ENCODE results near the gene PFDN2. TPM values are rescaled to one million over a fixed set of nuclear protein-coding genes. Genes with fewer than 3 reads are reported as not detected.

PFDN2 gene
- total and polyA plus RNA-seq, 4 experiments from 2014 or later: 40.8 to 89.1 (median 55.9) TPM

DNA sequence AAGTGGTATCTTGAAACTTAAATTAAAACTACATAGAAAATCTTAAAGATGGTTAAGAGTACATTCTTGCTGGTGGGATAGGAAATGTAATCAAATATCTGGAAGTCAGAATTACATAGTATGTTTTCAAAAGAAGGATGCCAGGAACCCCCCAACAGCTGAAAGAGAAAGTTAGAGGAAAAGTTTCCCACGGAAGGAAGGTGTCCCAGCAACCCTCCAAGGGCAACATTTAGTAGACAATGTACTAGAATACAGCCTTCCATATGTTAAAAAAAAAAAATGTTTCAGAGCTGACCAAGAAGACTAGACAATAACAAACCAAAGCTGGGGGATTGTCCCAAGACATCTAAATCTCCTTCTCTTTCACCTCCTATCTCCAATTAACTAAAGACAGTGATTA, 12.4 kb upstream of the PFDN2 start:
- ChIA-PET POLR2A (ENCODE audit: partially characterized antibody) (interaction anchor here (0.6 to 6.4 kb wide), 3 partner anchors 8 to 51 kb away, joined by 3 to 47 read pairs (median 6); partner anchors contain the start of genes NIT1 and PFDN2), CTCF (ENCODE audit: partially characterized antibody) (interaction anchor here (1.1 kb wide), 1 partner anchor 31 kb away, joined by 3 read pairs; no protein-coding TSS in a partner anchor)
- H3K9me3 ChIP-seq (ENCODE audit: control insufficient read depth in 1 of 2, low read length in 2 of 2): no peaks in the 10 kb centered on the region
- H3K27me3 ChIP-seq (ENCODE audit: insufficient read depth, low read length): no peaks in the 10 kb centered on the region
- peaks cover 37% of the 10 kb centered on the region for H3K36me3 ChIP-seq (ENCODE audit: insufficient read depth, low read length)
- H3K27me3 Mint-ChIP-seq: no peaks in the 10 kb centered on the region
- H3K4me1 ChIP-seq (ENCODE audit: insufficient read depth, low read length): peaks cover 54% of the 10 kb centered on the region
- peaks cover 39 to 57% (median 53%) of the 10 kb centered on the region in 4 donors for H3K4me1 Mint-ChIP-seq
- DNase-seq: no peak
- no peaks in the 10 kb centered on the region for H3K9me3 Mint-ChIP-seq
- H3K36me3 Mint-ChIP-seq: peaks cover 26 to 43% of the 10 kb centered on the region in 2 donors
- peak overlapping the region; percentile 7 for H3K27ac ChIP-seq (ENCODE audit: low read depth, low read length)
- peak overlapping the region in 3 of 8 donors; percentile 23 to 41 (median 34) for H3K4me3 Mint-ChIP-seq
- no peak overlapping the region for H3K4me3 ChIP-seq (ENCODE audit: low read length in 2 of 2)
- H3K27ac Mint-ChIP-seq: peak overlapping the region in 5 of 7 donors; percentile 64 to 99 (median 91)
- intact Hi-C loops (cut with micrococcal nuclease): no loop called here

DNA sequence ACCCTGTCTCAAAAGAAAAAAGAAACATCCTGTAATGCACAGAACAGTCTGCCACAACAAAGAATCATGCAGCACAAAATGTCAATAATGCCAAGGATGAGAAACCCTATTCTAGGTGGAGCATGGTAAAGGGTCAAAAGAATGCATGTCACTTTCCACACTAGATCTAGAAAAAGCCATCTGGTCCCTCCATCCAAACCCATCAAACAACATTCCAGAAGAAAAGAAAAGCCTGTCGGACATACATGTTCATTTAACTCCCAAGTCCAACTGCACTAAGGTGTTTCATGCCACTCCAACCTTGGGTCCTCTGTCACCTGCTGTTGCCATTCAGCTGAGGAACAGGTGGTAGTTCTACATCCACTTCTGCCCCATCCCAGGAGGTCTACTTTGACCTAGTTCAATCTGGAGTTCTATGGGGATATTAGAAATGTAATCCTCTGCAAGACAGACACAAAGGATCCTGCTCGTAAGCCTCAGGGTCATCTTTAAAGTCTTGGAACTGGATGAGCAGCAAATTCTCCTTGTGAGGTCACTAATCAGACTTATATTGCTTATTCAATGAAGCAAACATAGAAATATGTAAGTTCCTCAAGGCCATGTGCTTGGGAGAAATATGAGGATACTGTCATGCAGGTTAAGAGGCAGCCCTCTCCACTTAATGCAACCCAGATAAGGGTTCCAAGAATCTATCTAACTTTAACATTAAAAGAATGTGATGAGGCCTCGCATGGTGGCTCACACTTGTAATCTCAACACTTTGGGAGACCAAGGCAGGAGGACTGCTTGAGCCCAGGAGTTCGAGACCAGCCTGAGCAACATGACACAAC, 11.0 kb upstream of the PFDN2 start:
- H3K27me3 Mint-ChIP-seq: no peaks in the 10 kb centered on the region
- Histone ChIP-seq H3K27ac (ENCODE audit: low read depth, low read length) (no peak overlapping the region), H3K4me3 (ENCODE audit: low read length in 2 of 2) (no peak overlapping the region), H3K27me3 (ENCODE audit: insufficient read depth, low read length) (no peaks in the 10 kb centered on the region), H3K4me1 (ENCODE audit: insufficient read depth, low read length) (peaks cover 53% of the 10 kb centered on the region), H3K36me3 (ENCODE audit: insufficient read depth, low read length) (peaks cover 49% of the 10 kb centered on the region), H3K9me3 (ENCODE audit: control insufficient read depth in 1 of 2, low read length in 2 of 2) (no peaks in the 10 kb centered on the region)
- intact Hi-C loops (cut with micrococcal nuclease): no loop called here
- peaks cover 26 to 57% of the 10 kb centered on the region in 2 donors for H3K36me3 Mint-ChIP-seq
- H3K4me3 Mint-ChIP-seq: peak overlapping the region in 3 of 8 donors; percentile 4 to 17 (median 9)
- POLR2A ChIA-PET (ENCODE audit: partially characterized antibody): interaction anchor here (6.4 kb wide), 1 partner anchor 11 kb away, joined by 47 read pairs; the partner anchor contains the start of genes NIT1 and PFDN2
- H3K27ac Mint-ChIP-seq: peak overlapping the region in 5 of 7 donors; percentile 1 to 48 (median 37)
- no peak for DNase-seq
- no peaks in the 10 kb centered on the region for H3K9me3 Mint-ChIP-seq
- CTCF ChIA-PET (ENCODE audit: partially characterized antibody): interaction anchor here (0.7 to 1.0 kb wide), 2 partner anchors 31 to 43 kb away, joined by 3 read pairs; no protein-coding TSS in a partner anchor
- H3K4me1 Mint-ChIP-seq: peaks cover 40 to 54% (median 53%) of the 10 kb centered on the region in 4 donors

DNA sequence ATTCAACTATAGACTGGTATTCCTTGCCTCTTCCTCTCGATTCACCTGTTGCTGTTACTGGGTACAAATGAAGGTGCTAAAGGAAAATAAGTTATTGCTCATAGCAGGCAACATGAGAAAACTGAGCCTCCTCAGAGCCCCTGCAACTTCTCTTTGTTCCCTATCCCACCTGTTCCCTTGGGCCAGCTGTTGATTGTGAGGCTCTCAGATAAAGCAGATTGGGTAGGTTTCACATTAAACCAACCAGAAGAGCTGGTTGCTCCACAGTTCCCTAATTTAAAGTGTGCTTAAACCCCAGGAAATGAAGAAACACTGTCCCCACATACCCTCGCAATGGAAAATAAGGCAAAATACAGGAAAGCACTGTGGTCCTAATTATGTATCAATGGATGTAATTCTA, 9.8 kb upstream of the PFDN2 start:
- no peak for DNase-seq
- POLR2A ChIA-PET (ENCODE audit: partially characterized antibody): interaction anchor here (0.6 to 1.7 kb wide), 5 partner anchors 10 to 59 kb away, joined by 3 to 5 read pairs (median 4); partner anchors contain the start of genes B4GALT3 and UFC1
- peaks cover 42 to 54% (median 53%) of the 10 kb centered on the region in 4 donors for H3K4me1 Mint-ChIP-seq
- no peaks in the 10 kb centered on the region for H3K9me3 ChIP-seq (ENCODE audit: control insufficient read depth in 1 of 2, low read length in 2 of 2)
- no peak overlapping the region for H3K4me3 ChIP-seq (ENCODE audit: low read length in 2 of 2)
- H3K9me3 Mint-ChIP-seq: no peaks in the 10 kb centered on the region
- CTCF ChIA-PET (ENCODE audit: partially characterized antibody): interaction anchor here (0.9 to 1.3 kb wide), 4 partner anchors 13 to 88 kb away, joined by 3 to 5 read pairs (median 3); no protein-coding TSS in a partner anchor
- intact Hi-C loops (cut with micrococcal nuclease): no loop called here
- no peaks in the 10 kb centered on the region for H3K27me3 ChIP-seq (ENCODE audit: insufficient read depth, low read length)
- H3K27ac Mint-ChIP-seq: peak overlapping the region in 4 of 7 donors; percentile 31 to 65 (median 38)
- no peak overlapping the region for H3K27ac ChIP-seq (ENCODE audit: low read depth, low read length)
- H3K36me3 ChIP-seq (ENCODE audit: insufficient read depth, low read length): peaks cover 58% of the 10 kb centered on the region
- peaks cover 47% of the 10 kb centered on the region for H3K4me1 ChIP-seq (ENCODE audit: insufficient read depth, low read length)
- H3K36me3 Mint-ChIP-seq: peaks cover 32 to 67% of the 10 kb centered on the region in 2 donors
- H3K4me3 Mint-ChIP-seq: no peak overlapping the region
- no peaks in the 10 kb centered on the region for H3K27me3 Mint-ChIP-seq

DNA sequence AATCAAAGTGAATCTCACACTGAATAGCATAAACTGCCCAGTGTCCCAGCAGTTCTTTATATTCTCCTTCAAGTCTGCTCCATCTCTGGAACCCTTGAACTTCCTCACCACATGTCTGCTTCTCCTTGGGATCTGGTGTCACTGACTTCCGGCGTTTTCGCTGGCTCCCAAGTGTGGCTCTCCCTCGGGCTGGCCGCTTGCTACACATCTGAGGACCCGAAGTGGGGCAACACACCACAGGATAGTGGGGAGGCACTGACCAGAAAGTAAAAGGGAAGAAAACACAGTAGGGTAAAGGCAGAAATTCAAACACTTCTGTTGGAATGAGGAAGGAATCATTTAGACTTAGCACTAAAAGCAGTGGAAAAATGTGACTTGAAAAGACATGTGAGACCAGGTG, 5.1 kb upstream of the PFDN2 start:
- ChIA-PET CTCF (ENCODE audit: partially characterized antibody) (interaction anchor here (0.8 to 1.6 kb wide), 2 partner anchors 15 to 126 kb away, joined by 3 to 4 read pairs; no protein-coding TSS in a partner anchor), POLR2A (ENCODE audit: partially characterized antibody) (no interaction called here)
- peaks cover 66% of the 10 kb centered on the region for H3K36me3 ChIP-seq (ENCODE audit: insufficient read depth, low read length)
- peaks cover 28% of the 10 kb centered on the region for H3K4me1 ChIP-seq (ENCODE audit: insufficient read depth, low read length)
- Mint-ChIP-seq H3K27ac (peak overlapping the region in 2 of 7 donors; percentile 48 to 57), H3K4me1 (peaks cover 29 to 50% (median 36%) of the 10 kb centered on the region in 4 donors), H3K4me3 (no peak overlapping the region), H3K27me3 (no peaks in the 10 kb centered on the region), H3K9me3 (no peaks in the 10 kb centered on the region), H3K36me3 (peaks cover 39 to 75% of the 10 kb centered on the region in 2 donors)
- intact Hi-C loops (cut with micrococcal nuclease): no loop called here
- no peaks in the 10 kb centered on the region for H3K9me3 ChIP-seq (ENCODE audit: control insufficient read depth in 1 of 2, low read length in 2 of 2)
- no peak overlapping the region for H3K27ac ChIP-seq (ENCODE audit: low read depth, low read length)
- no peaks in the 10 kb centered on the region for H3K27me3 ChIP-seq (ENCODE audit: insufficient read depth, low read length)
- H3K4me3 ChIP-seq (ENCODE audit: low read length in 2 of 2): no peak overlapping the region
- no peak for DNase-seq

DNA sequence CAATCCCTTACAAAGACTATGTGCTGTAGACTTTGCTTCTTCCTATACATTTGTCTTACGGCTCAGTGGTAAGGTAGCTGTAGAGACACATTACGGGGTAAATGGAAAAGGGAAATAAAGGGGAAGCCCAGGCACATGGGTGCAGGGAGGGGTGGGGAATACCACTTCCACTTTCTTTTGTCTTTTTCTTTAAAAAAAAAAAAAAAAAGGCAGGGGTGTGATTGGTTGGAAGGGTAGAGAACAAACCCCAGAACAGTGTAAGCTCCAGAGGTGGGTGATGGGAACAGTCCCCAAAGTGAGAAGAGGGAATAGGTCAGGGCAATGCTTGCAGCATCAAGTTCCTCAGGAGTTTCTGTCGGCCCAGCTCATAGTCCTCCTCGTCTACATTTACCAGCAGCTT, 4.0 kb upstream of the PFDN2 start:
- Mint-ChIP-seq H3K36me3 (peaks cover 29 to 72% of the 10 kb centered on the region in 2 donors), H3K27me3 (no peaks in the 10 kb centered on the region), H3K27ac (peak overlapping the region in 4 of 7 donors; percentile 9 to 44 (median 24)), H3K4me1 (peaks cover 26 to 50% (median 33%) of the 10 kb centered on the region in 4 donors), H3K4me3 (no peak overlapping the region), H3K9me3 (no peaks in the 10 kb centered on the region)
- Histone ChIP-seq H3K9me3 (ENCODE audit: control insufficient read depth in 1 of 2, low read length in 2 of 2) (no peaks in the 10 kb centered on the region), H3K4me1 (ENCODE audit: insufficient read depth, low read length) (peaks cover 26% of the 10 kb centered on the region), H3K4me3 (ENCODE audit: low read length in 2 of 2) (no peak overlapping the region), H3K36me3 (ENCODE audit: insufficient read depth, low read length) (peaks cover 56% of the 10 kb centered on the region), H3K27ac (ENCODE audit: low read depth, low read length) (no peak overlapping the region), H3K27me3 (ENCODE audit: insufficient read depth, low read length) (no peaks in the 10 kb centered on the region)
- CTCF ChIA-PET (ENCODE audit: partially characterized antibody): interaction anchor here (0.7 to 1.6 kb wide), 7 partner anchors 11 to 124 kb away, joined by 3 to 4 read pairs (median 3); partner anchors contain the start of gene DEDD
- POLR2A ChIA-PET (ENCODE audit: partially characterized antibody): interaction anchor here (0.6 to 1.6 kb wide), 7 partner anchors 9 to 837 kb away, joined by 3 to 6 read pairs (median 4); partner anchors contain the start of genes DEDD, PEX19 and USF1
- intact Hi-C loops (cut with micrococcal nuclease): no loop called here
- no peak for DNase-seq

DNA sequence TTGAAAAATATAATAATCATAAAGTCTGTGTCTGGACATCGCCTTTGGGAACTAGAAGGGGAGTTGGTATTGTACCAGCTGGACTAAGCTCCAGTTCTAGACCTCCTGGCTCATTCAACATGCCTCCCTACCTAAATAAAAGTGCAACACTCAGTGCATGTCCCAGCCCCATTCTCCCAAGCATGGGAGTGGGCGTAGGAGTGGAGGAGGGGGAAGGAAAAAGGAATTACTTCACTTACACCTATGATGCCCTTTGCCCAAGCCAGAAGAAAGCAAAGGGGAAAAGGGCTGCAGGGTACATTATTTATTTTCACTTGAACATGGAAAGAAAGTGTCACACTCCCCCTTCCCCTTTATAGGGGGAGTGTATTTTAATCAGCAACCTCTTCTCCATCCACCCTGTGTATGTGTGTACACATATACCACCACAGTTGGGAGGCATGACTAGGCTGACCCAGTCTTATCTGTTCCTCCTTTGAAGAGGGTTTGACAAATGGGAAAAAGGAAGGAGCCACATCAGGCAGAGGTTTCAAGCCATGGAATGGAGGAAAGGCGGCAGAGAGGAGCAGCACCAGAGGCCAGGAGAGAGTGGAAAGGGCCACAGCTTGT, 3.3 kb upstream of the PFDN2 start:
- no peak overlapping the region for H3K4me3 Mint-ChIP-seq
- Histone ChIP-seq H3K27ac (ENCODE audit: low read depth, low read length) (peak overlapping the region; percentile 94), H3K4me3 (ENCODE audit: low read length in 2 of 2) (no peak overlapping the region), H3K27me3 (ENCODE audit: insufficient read depth, low read length) (no peaks in the 10 kb centered on the region), H3K4me1 (ENCODE audit: insufficient read depth, low read length) (peaks cover 33% of the 10 kb centered on the region), H3K36me3 (ENCODE audit: insufficient read depth, low read length) (peaks cover 52% of the 10 kb centered on the region), H3K9me3 (ENCODE audit: control insufficient read depth in 1 of 2, low read length in 2 of 2) (no peaks in the 10 kb centered on the region)
- DNase-seq: no peak
- intact Hi-C loops (cut with micrococcal nuclease): no loop called here
- H3K4me1 Mint-ChIP-seq: peaks cover 26 to 53% (median 35%) of the 10 kb centered on the region in 4 donors
- H3K9me3 Mint-ChIP-seq: no peaks in the 10 kb centered on the region
- H3K27me3 Mint-ChIP-seq: no peaks in the 10 kb centered on the region
- CTCF ChIA-PET (ENCODE audit: partially characterized antibody): interaction anchor here (0.7 to 1.6 kb wide), 6 partner anchors 16 to 124 kb away, joined by 3 to 4 read pairs (median 4); no protein-coding TSS in a partner anchor
- POLR2A ChIA-PET (ENCODE audit: partially characterized antibody): interaction anchor here (1.1 to 1.6 kb wide), 5 partner anchors 10 to 75 kb away, joined by 3 to 6 read pairs (median 5); partner anchors contain the start of genes DEDD and USF1
- H3K27ac Mint-ChIP-seq: peak overlapping the region in 6 of 7 donors; percentile 29 to 67 (median 56)
- peaks cover 24 to 70% of the 10 kb centered on the region in 2 donors for H3K36me3 Mint-ChIP-seq
